Fibroblast of pulmonary artery (primary cell): ENCODE data around the gene NKAIN2.

Experiments
- DNase-seq: peaks from one replicate; pipeline ENCODE4 v3.0.0-alpha.2; 2010; ENCODE audit warnings: low read depth
- H3K4me3 ChIP-seq: replicated peaks from 2 replicates; pipeline ENCODE4 v1.5.1; 2011; ENCODE audit warnings: low read depth, mild to moderate bottlenecking, control low read depth, low read length, moderate library complexity
- TF ChIP-seq, protein P1 (sequence below): IDR thresholded peaks from 2 replicates; pipeline ENCODE4 v1.5.1; 2011; ENCODE audit warnings: mild to moderate bottlenecking, control low read depth, low read length, inconsistent platforms; ENCODE audit errors: missing control alignments

The NKAIN2 gene

DNA sequence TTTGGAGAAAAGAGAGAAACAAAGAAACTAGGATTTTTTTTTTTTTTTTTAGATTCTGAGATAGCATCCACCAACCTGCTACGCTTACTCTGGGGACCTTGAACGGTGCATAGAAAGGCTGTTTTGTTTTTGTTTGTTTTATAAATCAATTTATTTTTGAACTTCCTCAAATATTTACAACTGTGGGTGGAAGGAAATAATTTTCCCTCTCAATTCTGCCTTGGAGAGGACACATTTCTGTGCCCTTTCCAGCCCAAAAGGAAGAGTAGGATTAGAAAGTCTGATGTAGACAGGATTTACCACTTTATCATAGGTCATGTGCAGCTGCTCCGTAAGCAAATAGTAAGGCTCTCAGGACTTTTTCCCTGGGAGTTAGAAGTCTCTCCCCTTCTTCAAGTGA lies 190.5 kb downstream of the NKAIN2 start:
- H3K4me3 ChIP-seq, result no peak overlapping the region
- DNase-seq, result no peak
- TF ChIP-seq, protein P1, sequence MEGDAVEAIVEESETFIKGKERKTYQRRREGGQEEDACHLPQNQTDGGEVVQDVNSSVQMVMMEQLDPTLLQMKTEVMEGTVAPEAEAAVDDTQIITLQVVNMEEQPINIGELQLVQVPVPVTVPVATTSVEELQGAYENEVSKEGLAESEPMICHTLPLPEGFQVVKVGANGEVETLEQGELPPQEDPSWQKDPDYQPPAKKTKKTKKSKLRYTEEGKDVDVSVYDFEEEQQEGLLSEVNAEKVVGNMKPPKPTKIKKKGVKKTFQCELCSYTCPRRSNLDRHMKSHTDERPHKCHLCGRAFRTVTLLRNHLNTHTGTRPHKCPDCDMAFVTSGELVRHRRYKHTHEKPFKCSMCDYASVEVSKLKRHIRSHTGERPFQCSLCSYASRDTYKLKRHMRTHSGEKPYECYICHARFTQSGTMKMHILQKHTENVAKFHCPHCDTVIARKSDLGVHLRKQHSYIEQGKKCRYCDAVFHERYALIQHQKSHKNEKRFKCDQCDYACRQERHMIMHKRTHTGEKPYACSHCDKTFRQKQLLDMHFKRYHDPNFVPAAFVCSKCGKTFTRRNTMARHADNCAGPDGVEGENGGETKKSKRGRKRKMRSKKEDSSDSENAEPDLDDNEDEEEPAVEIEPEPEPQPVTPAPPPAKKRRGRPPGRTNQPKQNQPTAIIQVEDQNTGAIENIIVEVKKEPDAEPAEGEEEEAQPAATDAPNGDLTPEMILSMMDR, result no peak

DNA sequence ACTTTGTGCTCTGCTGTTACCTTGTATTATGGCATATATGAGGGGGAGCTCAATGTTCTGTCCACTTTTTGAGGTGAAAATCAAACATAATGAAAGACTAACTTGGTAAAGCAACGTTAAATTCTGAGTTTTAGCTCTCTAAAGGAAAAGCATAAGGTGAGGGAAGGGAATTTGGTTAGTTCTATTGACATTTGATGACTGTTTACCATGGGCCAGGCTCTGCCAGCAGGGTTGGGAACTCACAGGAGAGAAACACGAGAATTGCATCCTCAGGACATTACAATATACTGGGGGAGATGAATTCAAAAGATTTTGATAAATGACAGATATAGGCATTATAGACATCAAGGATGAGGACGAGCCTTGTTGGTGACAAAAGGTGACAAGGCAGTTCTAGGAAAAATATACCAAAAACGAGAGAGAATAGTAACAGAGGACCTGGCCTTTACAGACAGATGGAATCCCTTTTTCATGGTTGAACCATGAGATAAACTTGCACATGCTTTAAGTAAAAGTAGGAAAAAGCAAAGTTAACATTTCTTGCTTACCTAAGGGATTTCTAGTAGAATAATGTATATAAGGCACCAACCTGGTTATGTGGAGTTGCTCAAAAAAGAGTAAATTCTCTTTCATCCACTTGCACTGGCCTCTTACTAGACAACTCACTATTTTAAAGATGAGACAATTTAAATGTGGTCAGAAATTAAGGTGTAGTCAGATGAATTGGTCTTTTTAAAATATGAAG lies 191.4 kb downstream of the NKAIN2 start:
- TF ChIP-seq, protein P1, result no peak
- no peak for DNase-seq
- no peak overlapping the region for H3K4me3 ChIP-seq

DNA sequence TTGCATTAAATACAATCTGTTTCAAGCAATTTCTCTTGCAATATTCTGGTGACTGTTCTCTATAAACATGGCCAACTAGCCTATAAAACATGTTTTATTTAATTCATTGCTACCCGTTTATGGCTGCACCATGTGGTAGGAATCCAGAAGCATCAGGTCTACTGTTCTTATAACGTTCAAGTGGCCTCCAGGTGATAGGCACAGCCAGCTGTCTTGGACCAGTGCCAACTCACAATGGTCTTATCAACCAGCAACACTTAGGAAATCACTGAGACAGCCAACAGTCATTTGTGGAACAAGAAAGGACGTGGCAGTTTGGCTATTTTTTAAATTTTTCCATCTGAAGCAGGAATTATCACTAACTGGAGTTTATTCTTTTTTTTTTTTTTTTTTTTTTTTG lies 193.6 kb downstream of the NKAIN2 start:
- H3K4me3 ChIP-seq, result no peak overlapping the region
- TF ChIP-seq, protein P1, result no peak
- no peak for DNase-seq

DNA sequence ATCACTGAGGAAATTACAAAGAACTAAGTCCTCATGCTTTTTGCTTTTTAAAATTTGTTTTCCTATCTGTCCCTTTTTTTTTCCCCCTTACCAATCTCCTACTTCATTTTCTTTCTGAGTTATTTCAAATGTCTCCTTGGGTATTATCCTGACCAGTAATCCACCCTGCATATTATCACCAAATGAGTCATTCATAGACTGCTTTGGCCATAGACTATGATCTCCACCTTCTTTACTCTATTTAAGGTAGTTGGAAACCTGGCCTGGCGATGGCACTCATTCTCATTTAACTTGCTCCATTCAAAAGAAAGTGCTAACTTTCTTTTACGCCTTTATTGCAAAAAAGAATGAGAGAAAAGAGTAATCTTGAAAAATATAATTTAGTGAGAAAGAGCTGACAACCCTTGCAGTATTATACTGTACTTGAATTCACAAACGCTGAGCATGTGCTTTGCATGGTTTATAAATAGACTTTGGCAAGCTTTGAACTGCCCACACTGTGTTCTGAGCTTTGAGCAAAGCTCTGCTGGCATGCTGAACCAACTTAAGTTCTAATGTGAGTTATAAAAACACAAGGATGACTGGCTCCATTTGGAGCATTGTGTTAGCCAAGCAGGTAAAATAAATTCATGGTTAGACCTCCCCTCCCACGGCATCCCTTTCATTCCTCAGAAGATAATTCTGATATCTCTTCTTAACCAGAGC lies 198.9 kb downstream of the NKAIN2 start:
- TF ChIP-seq, protein P1, result no peak
- DNase-seq, result peak; percentile 6
- H3K4me3 ChIP-seq, result no peak overlapping the region

DNA sequence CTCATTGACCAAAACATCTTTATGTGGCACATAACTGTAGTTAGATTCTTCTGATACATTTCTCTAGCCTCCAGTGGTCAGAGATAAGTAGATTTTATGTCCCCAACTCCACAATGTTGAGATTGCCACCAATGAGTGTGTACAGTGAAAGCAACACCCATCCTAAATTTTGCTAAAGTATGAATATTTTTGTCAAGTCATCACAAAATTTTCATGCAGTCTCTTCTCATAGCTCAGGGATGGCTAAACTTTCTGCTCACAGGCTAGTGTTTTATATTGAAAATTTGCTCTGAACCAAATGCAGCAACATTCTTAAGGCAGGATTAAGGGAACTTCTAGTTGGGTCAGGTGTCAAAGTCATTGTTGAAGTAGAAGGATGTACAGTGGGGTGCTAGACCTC lies 203.6 kb downstream of the NKAIN2 start:
- TF ChIP-seq, protein P1, result no peak
- no peak for DNase-seq
- no peak overlapping the region for H3K4me3 ChIP-seq

DNA sequence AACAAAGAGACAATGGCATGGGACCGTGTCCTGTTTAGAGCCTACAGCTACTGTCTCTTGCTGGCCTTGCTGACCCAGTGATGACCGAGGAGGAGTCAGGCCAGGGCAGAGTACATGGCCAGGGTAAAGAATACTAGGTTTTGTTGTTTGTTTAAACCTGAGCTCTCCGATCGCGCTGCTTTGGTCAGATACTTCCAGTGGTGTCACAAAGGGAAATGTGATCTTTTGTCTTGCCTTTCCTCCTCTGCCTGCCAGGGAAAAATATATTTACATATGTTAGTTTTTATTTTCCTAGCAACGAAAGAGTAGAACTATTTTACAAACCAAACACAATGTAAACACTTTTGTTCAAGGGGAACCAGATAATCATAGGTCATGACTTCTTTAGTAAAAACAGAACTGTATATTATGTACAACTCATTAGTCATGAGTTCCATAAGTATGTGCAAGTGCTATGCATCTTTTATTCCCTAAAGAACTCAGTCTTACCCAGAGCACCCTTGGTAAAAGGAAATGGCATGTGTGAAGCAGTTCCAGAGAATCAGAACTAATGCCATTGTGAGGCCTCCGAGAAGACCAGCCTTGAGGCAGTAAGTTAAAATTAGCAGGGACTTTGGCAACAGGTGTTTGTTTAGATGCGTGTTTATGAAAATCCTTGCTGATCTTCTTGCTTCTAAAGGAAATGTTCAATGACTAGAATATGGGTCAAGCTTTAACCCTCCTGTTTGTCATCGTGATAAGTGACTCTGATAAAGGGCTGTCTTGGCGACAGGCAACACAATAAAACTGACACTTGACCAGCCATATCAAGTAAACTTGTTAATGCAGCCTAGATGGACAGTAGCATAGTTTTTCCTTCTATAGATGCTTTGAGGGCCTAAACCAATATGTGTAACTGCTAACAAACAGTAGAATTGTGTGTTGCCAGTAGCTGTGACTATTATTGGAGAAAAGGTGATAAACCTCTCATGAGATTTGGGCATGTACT lies 204.6 kb downstream of the NKAIN2 start:
- DNase-seq, result no peak
- TF ChIP-seq, protein P1, result no peak
- H3K4me3 ChIP-seq, result no peak overlapping the region
